Measurements from ENCODE around the gene MYO9A.

Gene MYO9A

DNA sequence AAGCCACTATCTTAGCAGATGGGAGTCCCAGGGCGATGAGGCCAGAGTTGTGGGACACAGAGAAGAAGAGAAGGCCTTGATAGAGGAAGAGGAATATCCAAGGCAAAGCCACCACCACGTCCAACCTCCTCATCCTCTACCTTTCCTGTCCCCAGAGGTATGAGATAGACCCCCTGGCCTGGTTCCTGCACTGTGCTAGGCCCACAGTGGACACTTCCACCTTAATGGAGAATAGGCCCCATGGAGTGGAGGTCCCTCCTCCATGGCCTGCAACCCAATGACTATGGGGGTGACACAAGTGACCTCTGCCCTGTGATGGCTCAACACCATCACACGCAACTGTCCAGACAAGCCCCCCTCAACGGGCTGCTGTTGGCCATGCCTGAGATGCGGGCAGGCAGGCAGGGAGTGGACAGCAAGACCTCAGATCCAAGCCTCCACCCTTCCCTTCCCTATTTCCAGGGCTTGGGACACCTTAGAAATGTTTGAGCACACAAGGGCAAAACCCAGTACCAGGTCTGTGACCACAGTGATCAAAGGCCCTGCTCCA, 42.8 kb upstream of the MYO9A start:
- no peak overlapping the region for H3K27ac ChIP-seq (replicated peaks)
- no peaks in the 10 kb centered on the region for H3K27me3 ChIP-seq (ENCODE audit: insufficient read depth, poor library complexity, severe bottlenecking)
- no peak overlapping the region for H3K4me3 ChIP-seq (replicated peaks; ENCODE audit: insufficient read depth, low read length)
- no peak for DNase-seq (ENCODE audit: low read depth in 1 of 2, low spot score in 1 of 2)
- TF ChIP-seq GABPA (IDR thresholded peaks at IDR 0.05; ENCODE audit: low read depth), result no peak
- TF ChIP-seq SPI1 (IDR thresholded peaks at IDR 0.05; ENCODE audit: borderline replicate concordance, low read depth), result no peak
- TF ChIP-seq REST (IDR thresholded peaks at IDR 0.05; ENCODE audit: insufficient replicate concordance, low read depth), result no peak
- TF ChIP-seq POLR2AphosphoS5 (IDR thresholded peaks at IDR 0.05; ENCODE audit: low read depth), result no peak
- no peak for TF ChIP-seq CTCF (IDR thresholded peaks at IDR 0.05; ENCODE audit: insufficient read depth, low read length)

DNA sequence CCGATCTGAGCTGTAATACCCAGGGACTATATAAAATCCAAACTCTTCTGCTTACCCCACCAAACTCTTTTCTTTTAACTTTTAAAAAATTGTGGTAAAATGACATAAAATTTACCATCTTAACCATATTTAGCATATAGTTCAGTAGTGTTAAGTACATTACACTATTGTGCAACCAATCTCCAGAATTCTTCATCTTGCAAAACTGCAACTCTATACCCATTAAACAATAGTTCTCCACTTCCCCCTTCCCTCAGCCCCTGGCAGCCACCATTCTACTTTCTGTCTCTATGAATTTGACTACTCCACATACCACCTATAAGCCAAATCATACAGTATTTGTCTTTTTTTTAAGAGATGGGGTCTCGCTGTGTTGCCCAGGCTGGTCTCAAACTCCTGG, 39.0 kb upstream of the MYO9A start:
- peak; percentile 35 to 41 for DNase-seq (ENCODE audit: low read depth in 1 of 2, low spot score in 1 of 2)
- H3K4me3 ChIP-seq (replicated peaks; ENCODE audit: insufficient read depth, low read length), result no peak overlapping the region
- no peak overlapping the region for H3K27ac ChIP-seq (replicated peaks)
- TF ChIP-seq SPI1 (IDR thresholded peaks at IDR 0.05; ENCODE audit: borderline replicate concordance, low read depth) (peak; percentile 73; the same call in 1 of the 2 replicates), CTCF (IDR thresholded peaks at IDR 0.05; ENCODE audit: insufficient read depth, low read length) (no peak), GABPA (IDR thresholded peaks at IDR 0.05; ENCODE audit: low read depth) (no peak)
- no peaks in the 10 kb centered on the region for H3K27me3 ChIP-seq (ENCODE audit: insufficient read depth, poor library complexity, severe bottlenecking)

DNA sequence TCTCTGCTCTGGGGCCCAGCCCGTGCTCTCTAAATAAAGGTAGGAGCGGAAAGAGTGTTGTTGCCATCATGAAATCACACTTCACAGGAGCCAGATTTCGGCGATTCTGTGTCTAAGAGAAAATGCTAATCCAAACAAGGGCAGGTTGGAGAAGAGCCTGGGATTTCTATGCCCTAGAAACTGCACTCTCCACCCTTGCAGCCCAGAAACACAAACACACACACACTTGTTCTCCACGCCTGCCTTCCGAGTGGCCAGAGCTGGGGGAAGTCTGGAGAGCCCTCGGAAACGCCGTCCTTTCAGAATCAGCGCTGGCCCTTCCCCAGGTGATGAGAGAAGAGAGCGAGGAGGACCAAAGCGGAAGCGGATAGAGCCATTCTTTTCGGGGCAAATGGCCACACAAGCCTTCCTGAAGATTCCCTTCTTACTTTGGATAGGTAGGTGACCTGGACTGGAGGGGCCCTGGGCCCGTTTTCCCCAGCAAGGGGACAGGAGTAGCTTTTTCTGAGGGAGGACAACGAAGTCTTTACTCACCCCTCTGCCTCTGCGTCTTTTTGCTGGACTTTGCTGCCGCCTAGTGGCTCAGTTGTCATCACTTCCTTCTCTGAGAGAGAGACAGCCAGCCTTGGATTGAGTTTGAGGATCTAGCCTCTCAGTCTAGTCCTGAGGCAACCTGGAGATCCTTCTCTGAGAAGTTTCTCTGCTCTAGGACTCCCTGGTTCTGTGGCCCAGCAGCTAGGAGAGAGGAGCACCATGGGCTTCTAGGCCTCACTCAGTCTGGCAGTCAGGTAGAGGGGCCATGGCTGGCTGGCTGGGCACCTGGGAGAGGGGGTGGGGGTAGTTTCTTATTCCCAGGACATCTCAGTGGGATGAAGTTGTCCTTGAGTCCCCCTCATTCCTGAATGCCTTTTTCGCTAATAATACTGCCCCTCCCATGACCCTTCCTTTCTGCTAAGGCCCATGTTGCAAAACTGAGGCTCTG, 38.0 kb upstream of the MYO9A start:
- no peak for TF ChIP-seq GABPA (IDR thresholded peaks at IDR 0.05; ENCODE audit: low read depth)
- peak; percentile 82 for TF ChIP-seq CTCF (IDR thresholded peaks at IDR 0.05; ENCODE audit: insufficient read depth, low read length)
- TF ChIP-seq POLR2AphosphoS5 (IDR thresholded peaks at IDR 0.05; ENCODE audit: low read depth), result no peak
- TF ChIP-seq SPI1 (IDR thresholded peaks at IDR 0.05; ENCODE audit: borderline replicate concordance, low read depth), result peak; percentile 64; the same call in 1 of the 2 replicates
- peak; percentile 46 to 86 for DNase-seq (ENCODE audit: low read depth in 1 of 2, low spot score in 1 of 2)
- peak overlapping the region; percentile 40 for H3K4me3 ChIP-seq (replicated peaks; ENCODE audit: insufficient read depth, low read length)
- H3K27me3 ChIP-seq (ENCODE audit: insufficient read depth, poor library complexity, severe bottlenecking), result no peaks in the 10 kb centered on the region
- H3K27ac ChIP-seq (replicated peaks), result no peak overlapping the region

DNA sequence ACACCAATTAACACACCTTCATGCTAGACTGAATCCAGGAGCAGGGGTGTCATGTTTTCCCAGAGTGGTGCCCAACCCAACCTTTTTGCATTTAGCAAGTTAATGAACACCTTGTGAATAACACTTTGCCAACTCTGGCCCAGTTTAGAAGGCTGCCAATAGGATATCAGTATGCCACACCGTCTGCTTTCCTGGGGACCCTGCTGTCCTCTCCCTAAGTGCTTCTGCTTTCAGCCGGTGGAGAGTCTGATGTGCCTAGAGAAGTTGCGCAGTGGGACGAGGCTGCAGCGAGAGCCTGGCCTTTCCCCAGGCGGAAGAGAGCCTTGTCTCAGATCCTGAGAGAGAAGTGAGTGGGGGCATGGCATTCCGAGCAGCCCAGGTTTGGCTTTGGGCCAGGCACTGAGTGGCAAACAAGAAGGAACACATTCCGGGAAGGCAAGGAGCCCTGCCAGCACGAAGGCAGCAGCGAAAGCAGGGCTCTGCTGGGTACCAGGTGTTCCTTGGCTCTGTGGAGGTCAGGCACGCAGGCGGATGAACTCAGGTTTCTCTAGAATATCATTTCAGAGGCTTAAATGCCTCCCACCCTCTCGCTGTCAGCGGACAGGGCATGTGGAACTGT, 37.2 kb upstream of the MYO9A start:
- Histone ChIP-seq H3K4me3 (replicated peaks; ENCODE audit: insufficient read depth, low read length) (no peak overlapping the region), H3K27me3 (ENCODE audit: insufficient read depth, poor library complexity, severe bottlenecking) (no peaks in the 10 kb centered on the region), H3K27ac (replicated peaks) (no peak overlapping the region)
- DNase-seq (ENCODE audit: low read depth in 1 of 2, low spot score in 1 of 2), result peak in 1 of 2 experiments; percentile 16
- TF ChIP-seq CTCF (IDR thresholded peaks at IDR 0.05; ENCODE audit: insufficient read depth, low read length) (no peak), GABPA (IDR thresholded peaks at IDR 0.05; ENCODE audit: low read depth) (no peak), POLR2AphosphoS5 (IDR thresholded peaks at IDR 0.05; ENCODE audit: low read depth) (no peak), REST (IDR thresholded peaks at IDR 0.05; ENCODE audit: insufficient replicate concordance, low read depth) (no peak), SPI1 (IDR thresholded peaks at IDR 0.05; ENCODE audit: borderline replicate concordance, low read depth) (no peak)
